Measurements from ENCODE around the gene LTO1. TPM values are rescaled to one million over a fixed set of nuclear protein-coding genes. Genes with fewer than 3 reads are reported as not detected.

LTO1 gene
- 46.3 and 52.5 TPM in 2 replicates for total RNA-seq

- intact Hi-C loops (cut with micrococcal nuclease) = loop anchor here (1.0 to 10.0 kb wide), 5 partner anchors 33 to 1770 kb away; partner anchors contain the start of genes CPT1A, DHCR7, FADD and PPFIA1
- Mint-ChIP-seq H3K36me3 (ENCODE audit: low read depth) (peaks cover 34% of the 10 kb centered on the region), H3K27ac (peak within 1 kb of the TSS; percentile 90), H3K27me3 (peaks cover 3% of the 10 kb centered on the region), H3K4me3 (peak within 1 kb of the TSS; percentile 95), H3K4me1 (peaks cover 31% of the 10 kb centered on the region), H3K9me3 (no peaks in the 10 kb centered on the region)
- ChIA-PET POLR2A (interaction anchor here (0.8 to 2.4 kb wide), 5 partner anchors 13 to 619 kb away, joined by 3 to 13 read pairs (median 8); partner anchors contain the start of gene FADD), CTCF (interaction anchor here (0.6 kb wide), 1 partner anchor 521 kb away, joined by 3 read pairs; no protein-coding TSS in a partner anchor)
- no peak for TF ChIP-seq CTCF (IDR thresholded peaks at IDR 0.05)
- ATAC-seq (ENCODE audit: low read depth) (peak; percentile 93), DNase-seq (peak; percentile 95)
These were observed at the start of gene LTO1 for GRCh38 chr11:69674886-69675714. LTO1 (minus strand) TSS chr11:69675353; CDS start chr11:69675239, 114 bp downstream.

GRCh38 chr11:69721745-69722144 is 46.6 kb upstream of the LTO1 start:
- ChIA-PET POLR2A (no interaction called here), CTCF (no interaction called here)
- Mint-ChIP-seq H3K4me3 (no peak overlapping the region), H3K4me1 (peaks cover 4% of the 10 kb centered on the region), H3K9me3 (no peaks in the 10 kb centered on the region), H3K36me3 (ENCODE audit: low read depth) (no peaks in the 10 kb centered on the region), H3K27ac (no peak overlapping the region), H3K27me3 (peaks cover 64% of the 10 kb centered on the region)
- no peak for ATAC-seq (ENCODE audit: low read depth)
- TF ChIP-seq CTCF (IDR thresholded peaks at IDR 0.05) = no peak
- intact Hi-C loops (cut with micrococcal nuclease) = no loop called here
- no peak for DNase-seq

GRCh38 chr11:69721106-69721505 is 46.0 kb upstream of the LTO1 start:
- Mint-ChIP-seq H3K4me3 (no peak overlapping the region), H3K36me3 (ENCODE audit: low read depth) (no peaks in the 10 kb centered on the region), H3K4me1 (peaks cover 4% of the 10 kb centered on the region), H3K27me3 (peaks cover 61% of the 10 kb centered on the region), H3K27ac (no peak overlapping the region), H3K9me3 (no peaks in the 10 kb centered on the region)
- intact Hi-C loops (cut with micrococcal nuclease) = no loop called here
- DNase-seq (no peak), ATAC-seq (ENCODE audit: low read depth) (no peak)
- TF ChIP-seq CTCF (IDR thresholded peaks at IDR 0.05) = no peak
- POLR2A ChIA-PET = no interaction called here
- CTCF ChIA-PET = no interaction called here

GRCh38 chr11:69718912-69719311 is 43.8 kb upstream of the LTO1 start:
- CTCF ChIA-PET = interaction anchor here (0.7 to 1.0 kb wide), 2 partner anchors 83 to 477 kb away, joined by 3 read pairs; no protein-coding TSS in a partner anchor
- H3K4me3 Mint-ChIP-seq = no peak overlapping the region
- no peak for ATAC-seq (ENCODE audit: low read depth)
- H3K9me3 Mint-ChIP-seq = no peaks in the 10 kb centered on the region
- TF ChIP-seq CTCF (IDR thresholded peaks at IDR 0.05) = no peak
- intact Hi-C loops (cut with micrococcal nuclease) = no loop called here
- H3K4me1 Mint-ChIP-seq = peaks cover 4% of the 10 kb centered on the region
- DNase-seq = no peak
- peaks cover 49% of the 10 kb centered on the region for H3K27me3 Mint-ChIP-seq
- POLR2A ChIA-PET = no interaction called here
- H3K36me3 Mint-ChIP-seq (ENCODE audit: low read depth) = no peaks in the 10 kb centered on the region
- H3K27ac Mint-ChIP-seq = no peak overlapping the region

- no peak overlapping the region for H3K4me3 Mint-ChIP-seq
- POLR2A ChIA-PET = no interaction called here
- no peak overlapping the region for H3K27ac Mint-ChIP-seq
- H3K27me3 Mint-ChIP-seq = peaks cover 42% of the 10 kb centered on the region
- TF ChIP-seq CTCF (IDR thresholded peaks at IDR 0.05) = no peak
- peak; percentile 83 for ATAC-seq (ENCODE audit: low read depth)
- peak; percentile 31 for DNase-seq
- intact Hi-C loops (cut with micrococcal nuclease) = no loop called here
- H3K36me3 Mint-ChIP-seq (ENCODE audit: low read depth) = no peaks in the 10 kb centered on the region
- CTCF ChIA-PET = interaction anchor here (0.7 to 1.0 kb wide), 2 partner anchors 83 to 478 kb away, joined by 3 read pairs; no protein-coding TSS in a partner anchor
- no peaks in the 10 kb centered on the region for H3K9me3 Mint-ChIP-seq
- H3K4me1 Mint-ChIP-seq = peaks cover 4% of the 10 kb centered on the region
These were observed 43.0 kb upstream of the LTO1 start for GRCh38 chr11:69718147-69718546.
